ENCODE data around the gene CSMD2. TPM values are rescaled to one million over a fixed set of nuclear protein-coding genes. Genes with fewer than 3 reads are reported as not detected.

Gene CSMD2
- total and polyA plus RNA-seq, 2 of the 8 experiments (the other 6 are each of a cell fraction or from before 2014, with no cell fraction given): 7.0 to 14.7 TPM

DNA sequence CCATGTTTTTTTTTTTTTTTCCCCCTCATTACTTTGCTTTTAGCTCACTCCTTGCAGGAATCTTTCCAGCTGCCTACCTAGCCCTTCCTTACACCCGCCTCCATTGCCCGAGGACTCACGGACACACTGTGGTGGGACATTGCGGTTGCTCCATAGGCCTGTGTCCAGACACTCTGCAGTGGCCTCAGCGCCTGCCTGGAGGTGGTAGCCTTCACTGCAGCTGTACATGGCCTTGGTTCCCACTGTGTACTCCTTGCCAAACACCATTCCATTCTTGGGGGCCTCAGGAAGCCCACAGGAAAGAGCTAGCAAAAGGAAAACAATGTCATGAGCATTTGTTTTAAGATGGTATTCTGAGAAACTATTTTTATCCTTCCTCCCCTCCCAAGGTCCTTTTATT is 592.6 kb downstream of the CSMD2 start:
- no peak overlapping the region for H4K8ac ChIP-seq (ENCODE audit: extremely low read depth, insufficient read depth, low read length)
- no peak for FAIRE-seq
- H3K27me3 ChIP-seq (replicated peaks in 1 of 4; ENCODE audit: control insufficient read depth in 3 of 4, extremely low read depth in 1 of 4, insufficient read depth in 3 of 4, low read length in 3 of 4): no peaks in the 10 kb centered on the region
- H2BK15ac ChIP-seq (ENCODE audit: low read length): no peak overlapping the region
- 89% methylated on average over 5 of the region's 5 CpGs; no CpG with 5 or more reads in 1 of the 2 experiments for WGBS, 2 experiments (ENCODE audit: extremely low coverage in 1 of 2, insufficient coverage in 1 of 2, insufficient read length in 1 of 2, insufficient replicate concordance in 2 of 2, low coverage in 1 of 2, low lambda C conversion rate in 2 of 2, missing lambda C conversion rate in 1 of 2)
- CTCF ChIA-PET (ENCODE audit: partially characterized antibody): interaction anchor here (0.7 to 1.3 kb wide), 3 partner anchors 40 to 484 kb away, joined by 3 read pairs; no protein-coding TSS in a partner anchor
- peaks cover 0 to 3% of the 10 kb centered on the region in 2 experiments for H4K20me1 ChIP-seq (replicated peaks in 1 of 2; ENCODE audit: control insufficient read depth in 1 of 2, insufficient read depth in 2 of 2, low read length in 2 of 2)
- no peak overlapping the region for H3K56ac ChIP-seq (replicated peaks; ENCODE audit: insufficient read length, low read depth, low read length)
- no peaks in the 10 kb centered on the region for H3K4me1 ChIP-seq (replicated peaks in 1 of 4; ENCODE audit: control insufficient read depth in 3 of 4, insufficient read depth in 4 of 4, low read length in 3 of 4)
- H2AFZ ChIP-seq (ENCODE audit: low read length): no peak overlapping the region
- no peak overlapping the region for H4K91ac ChIP-seq (replicated peaks; ENCODE audit: insufficient read length, low read length)
- H4K5ac ChIP-seq (ENCODE audit: insufficient read length, low read depth, low read length): no peak overlapping the region
- peaks cover 0 to 6% (median under 1%) of the 10 kb centered on the region in 4 experiments; a peak in 5 of 8 replicates for H3K36me3 ChIP-seq (ENCODE audit: control insufficient read depth in 2 of 4, insufficient read depth in 4 of 4, low read length in 3 of 4)
- no peak overlapping the region for H2BK120ac ChIP-seq (replicated peaks; ENCODE audit: low read depth, low read length)
- H2BK12ac ChIP-seq (ENCODE audit: low read depth, low read length): no peak overlapping the region
- no peaks in the 10 kb centered on the region for H3K9me3 ChIP-seq (ENCODE audit: insufficient read depth in 2 of 2, low read depth in 1 of 2, low read length in 1 of 2)
- H3K23me2 ChIP-seq (ENCODE audit: low read depth, low read length): no peaks in the 10 kb centered on the region
- no peaks in the 10 kb centered on the region for H3K79me2 ChIP-seq (ENCODE audit: control insufficient read depth in 1 of 2, insufficient read depth in 2 of 2, low read length in 2 of 2)
- H3K4me3 ChIP-seq (ENCODE audit: extremely low read depth in 1 of 4, insufficient read depth in 2 of 4, low read depth in 3 of 4, low read length in 4 of 4): no peak overlapping the region
- no peak overlapping the region for H3K18ac ChIP-seq (ENCODE audit: extremely low read depth, low read length)
- no peaks in the 10 kb centered on the region for H3K79me1 ChIP-seq (ENCODE audit: low read depth, low read length)
- no peak for DNase-seq (ENCODE audit: low read depth in 1 of 2, low spot score in 2 of 2)
- TF ChIP-seq CREB1 (IDR thresholded peaks at IDR 0.05): no peak
- TF ChIP-seq BRCA1 (IDR thresholded peaks at IDR 0.05; ENCODE audit: low read depth, low read length): no peak
- no peak overlapping the region for H3K14ac ChIP-seq (ENCODE audit: insufficient read length)
- no peak overlapping the region for H3K4me2 ChIP-seq (ENCODE audit: insufficient read depth in 1 of 2, low read depth in 2 of 2, low read length in 2 of 2)
- H2AK5ac ChIP-seq (ENCODE audit: low read depth, low read length): no peak overlapping the region
- no peak overlapping the region for H3K27ac ChIP-seq (ENCODE audit: low read depth, low read length)
- H2BK5ac ChIP-seq (ENCODE audit: low read depth, low read length): no peak overlapping the region
- no peak overlapping the region for H3K9ac ChIP-seq (replicated peaks in 1 of 4; ENCODE audit: extremely low read depth in 1 of 4, low read depth in 3 of 4, low read length in 3 of 4)
- no peak overlapping the region for H3K23ac ChIP-seq (ENCODE audit: insufficient read length)
- H2BK20ac ChIP-seq (ENCODE audit: low read length): no peak overlapping the region
- no peak overlapping the region for H3K4ac ChIP-seq (replicated peaks; ENCODE audit: insufficient read length, low read depth, low read length)
- POLR2A ChIA-PET (ENCODE audit: partially characterized antibody): interaction anchor here (2.5 kb wide), 1 partner anchor 14 kb away, joined by 5 read pairs; no protein-coding TSS in a partner anchor
